Epidermal melanocyte (primary cell): ENCODE measurements around the gene TNP1.

ENCODE experiments used
- DNase-seq: peaks from one replicate; pipeline ENCODE4 v3.0.0; 2011; ENCODE audit warnings: low spot score; ENCODE audit not compliant: insufficient read length

Gene TNP1, protein sequence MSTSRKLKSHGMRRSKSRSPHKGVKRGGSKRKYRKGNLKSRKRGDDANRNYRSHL

DNA sequence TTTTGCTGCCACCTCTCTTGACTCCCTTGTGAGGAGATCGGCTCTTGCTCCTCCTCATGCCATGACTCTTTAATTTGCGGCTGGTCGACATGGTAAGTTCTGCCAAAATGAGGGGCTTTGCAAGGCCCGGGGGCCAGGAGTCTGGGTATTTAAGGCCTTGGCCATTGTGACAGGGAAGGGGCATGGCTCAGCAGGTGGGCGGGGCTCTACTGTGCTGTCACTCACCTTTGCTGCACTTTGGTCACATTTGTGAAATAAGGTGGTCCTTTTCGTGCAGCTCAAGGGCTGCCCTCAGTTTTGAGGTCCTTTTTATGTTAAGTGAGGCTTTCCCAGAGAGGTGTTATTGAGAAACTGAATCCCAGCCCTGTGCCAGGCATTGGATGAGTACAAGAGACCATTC, at the start of gene TNP1:
Gene TNP1 (minus strand): TSS at position 121 of the 400 bp plus-strand sequence. CDS start 30 bp downstream, at position 91.
- no peak for DNase-seq

DNA sequence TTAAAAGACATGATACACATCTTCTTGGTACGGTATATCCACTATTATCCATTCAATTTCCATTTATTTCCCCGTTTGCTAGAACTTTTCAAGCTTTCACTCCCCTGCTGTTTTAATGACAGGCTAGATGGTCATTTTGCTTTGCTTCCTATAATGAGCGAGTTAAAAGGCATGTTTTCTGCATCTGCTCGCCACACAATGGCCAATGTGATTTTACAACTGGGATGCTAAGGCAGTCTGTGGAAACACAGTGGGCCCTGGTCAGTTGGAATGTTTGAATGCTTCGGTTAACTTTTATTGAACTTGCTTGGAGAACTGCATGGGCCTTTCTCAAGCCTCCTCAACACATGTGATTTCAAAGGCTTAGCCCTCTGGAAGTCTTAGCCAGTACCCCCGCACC, 48.4 kb upstream of the TNP1 start:
- no peak for DNase-seq

DNA sequence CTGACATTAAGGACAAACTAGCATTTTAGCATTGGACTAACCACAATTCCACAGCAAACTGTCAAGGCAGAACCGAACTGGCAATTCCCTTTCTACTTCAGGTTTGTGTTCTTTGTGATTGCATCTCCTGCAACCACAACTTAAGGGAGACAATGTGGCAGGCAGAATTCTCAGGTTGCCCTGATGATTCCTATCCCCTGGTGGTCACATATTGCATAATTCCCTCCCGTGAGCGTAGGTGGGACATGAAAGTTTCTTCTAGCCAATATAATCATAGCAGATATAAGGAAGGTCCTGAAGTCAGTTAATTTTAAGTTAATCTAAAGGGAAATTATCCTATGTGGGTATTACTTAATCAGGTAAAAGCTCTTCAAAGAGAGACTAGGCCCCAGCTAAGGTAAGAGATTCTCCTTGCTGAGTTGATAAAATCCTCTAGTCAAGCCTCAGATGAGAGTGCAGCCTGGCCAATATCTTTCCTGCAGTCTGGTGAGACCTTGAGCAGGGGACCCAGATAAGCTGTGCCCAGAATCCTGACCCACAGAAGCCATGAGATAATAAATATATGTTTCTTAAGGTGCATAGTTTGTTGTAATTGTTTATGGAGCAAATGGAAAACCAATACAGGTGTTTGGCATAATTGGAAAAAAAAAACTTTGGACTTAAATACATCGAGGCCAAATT, 45.9 kb upstream of the TNP1 start:
- DNase-seq, result no peak

DNA sequence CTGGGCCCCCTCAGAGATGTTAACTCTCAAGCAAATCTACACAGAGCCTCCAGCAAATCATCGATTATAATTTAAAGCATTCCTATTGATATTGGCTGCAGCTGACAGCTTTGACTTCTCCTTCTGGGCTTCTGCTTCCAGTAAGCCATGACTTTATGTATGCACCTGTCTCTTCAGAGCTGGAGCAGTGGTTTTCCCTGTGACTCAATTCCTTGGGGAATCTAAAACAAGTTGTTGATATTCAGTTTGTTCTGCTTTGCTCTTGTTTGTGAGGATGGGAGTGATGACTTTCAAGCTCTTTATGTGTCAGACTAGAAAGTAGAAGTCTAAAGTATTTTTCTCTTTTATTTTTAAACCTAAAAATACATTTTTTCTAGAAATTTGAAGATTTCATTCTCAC, 45.1 kb upstream of the TNP1 start:
- no peak for DNase-seq

DNA sequence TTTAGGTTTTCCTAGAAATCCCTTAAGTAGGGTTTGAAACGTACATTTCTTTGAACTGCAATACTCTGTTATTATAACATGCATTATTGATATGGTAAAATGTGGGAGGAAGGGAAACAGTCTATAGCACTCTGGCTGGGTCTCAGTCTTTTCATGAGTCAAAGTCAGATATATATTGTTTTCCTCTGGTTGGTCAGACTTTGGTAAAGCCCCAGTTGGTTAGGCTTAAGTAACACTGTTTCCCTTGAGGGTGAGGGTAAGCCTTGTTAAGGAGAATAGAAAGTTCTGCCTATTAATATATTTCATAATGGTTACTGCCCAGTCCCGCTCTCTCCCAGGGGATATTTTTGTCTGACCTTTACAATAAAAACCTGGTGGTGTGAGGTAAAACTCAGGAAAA, 44.7 kb upstream of the TNP1 start:
- DNase-seq, result no peak

DNA sequence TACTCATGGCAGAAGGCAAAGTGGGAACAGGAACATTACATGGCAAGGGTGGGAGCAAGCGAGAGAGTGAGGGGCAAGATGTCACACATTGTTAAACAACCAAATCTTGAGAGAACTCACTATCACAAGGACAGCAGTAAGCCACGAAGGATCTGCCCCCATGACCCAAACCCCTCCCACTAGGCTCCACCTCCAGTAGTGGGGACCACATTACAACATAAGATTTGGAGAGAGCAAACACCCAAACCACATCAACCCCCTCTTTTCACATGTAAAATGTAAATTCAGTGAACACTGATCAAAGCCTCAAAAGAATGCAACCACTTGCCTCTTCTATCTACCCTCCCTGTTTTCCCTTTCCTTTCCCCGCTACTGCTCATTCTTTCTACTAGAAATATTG, 43.6 kb upstream of the TNP1 start:
- DNase-seq, result no peak

DNA sequence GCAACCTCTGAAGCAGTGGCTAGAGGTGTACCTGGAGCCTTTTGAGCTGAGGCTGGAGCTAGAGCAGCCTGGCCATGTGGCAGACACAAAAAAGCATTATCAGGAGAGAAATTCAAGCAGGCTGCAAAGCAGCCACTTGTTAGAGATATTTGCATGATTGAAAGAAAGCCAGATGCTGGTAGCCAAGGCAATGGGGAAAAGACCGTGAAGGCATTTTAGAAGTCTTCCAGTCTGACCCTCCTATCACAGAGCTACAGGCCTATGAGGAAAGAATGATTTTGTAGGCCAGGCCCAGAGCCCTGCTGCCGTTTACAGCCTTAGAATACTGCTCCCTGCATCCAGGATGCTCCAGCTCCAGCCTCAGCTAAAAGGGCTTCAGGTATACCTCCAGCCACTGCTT, 41.4 kb upstream of the TNP1 start:
- no peak for DNase-seq

DNA sequence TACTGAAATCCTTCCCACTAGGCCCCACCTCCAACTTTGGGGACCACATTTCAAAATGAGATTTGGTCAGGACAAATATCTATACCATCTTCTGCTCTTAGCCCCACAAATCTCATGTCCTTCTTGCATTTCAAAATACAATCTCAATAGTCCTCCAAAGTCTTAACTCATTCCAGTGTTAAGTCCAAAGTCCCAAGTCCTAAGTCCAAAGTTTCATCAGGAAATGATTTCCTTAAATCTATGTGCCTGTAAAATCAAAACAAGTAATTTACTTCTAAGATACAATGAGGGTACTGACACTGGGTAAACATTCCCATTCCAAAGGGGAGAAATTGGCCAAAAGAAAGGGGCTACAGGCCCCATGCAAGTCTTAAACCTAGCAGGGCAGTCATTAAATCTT, 40.5 kb upstream of the TNP1 start:
- no peak for DNase-seq

DNA sequence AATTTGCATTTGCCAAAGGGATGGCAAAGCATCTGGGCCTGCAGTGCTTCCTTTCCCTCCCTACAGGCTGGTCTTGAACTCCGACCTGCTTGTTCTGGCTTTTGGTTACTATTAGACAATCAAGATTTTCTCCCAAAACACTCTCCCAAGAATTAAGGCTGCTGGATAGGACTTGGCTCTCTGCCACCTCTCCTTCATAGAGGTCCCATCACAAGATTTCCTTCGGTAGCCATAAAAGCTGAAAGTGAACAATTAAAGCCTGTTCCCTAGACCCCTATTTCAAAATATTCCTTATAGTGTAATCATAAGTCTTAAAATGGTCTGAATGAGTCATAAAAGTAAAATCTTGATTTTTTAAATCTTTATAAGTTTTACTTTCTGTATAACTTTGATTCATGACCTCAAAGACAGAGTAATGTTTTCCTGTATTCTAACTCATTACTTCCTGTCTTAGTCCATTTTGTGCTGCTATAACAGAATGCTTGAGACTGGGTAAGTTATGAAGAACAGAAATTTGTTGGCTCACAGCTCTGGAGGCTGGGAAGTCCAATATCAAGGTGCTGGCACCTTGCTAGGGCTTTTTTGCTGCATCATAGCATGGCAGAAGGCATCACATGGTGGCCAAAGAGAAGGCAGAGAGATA, 37.8 kb upstream of the TNP1 start:
- no peak for DNase-seq

DNA sequence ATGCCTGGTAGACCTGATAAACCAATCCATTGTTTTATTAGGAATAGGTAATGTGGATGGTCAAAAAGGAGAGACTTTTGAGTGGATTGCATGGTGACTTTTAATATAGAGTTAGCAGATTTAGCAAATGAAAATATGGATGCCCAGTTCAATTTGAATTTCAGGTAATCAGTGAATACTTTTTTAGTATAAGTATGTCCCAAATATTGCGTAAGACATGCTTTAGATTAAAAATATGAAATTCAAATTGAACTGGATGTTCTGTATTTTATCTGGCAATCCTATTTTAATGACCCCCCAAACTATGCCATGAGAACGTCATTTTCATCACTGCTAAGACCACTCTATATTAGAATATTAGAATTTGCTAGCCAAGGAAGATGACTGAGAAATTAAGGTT, 30.3 kb upstream of the TNP1 start:
- no peak for DNase-seq

DNA sequence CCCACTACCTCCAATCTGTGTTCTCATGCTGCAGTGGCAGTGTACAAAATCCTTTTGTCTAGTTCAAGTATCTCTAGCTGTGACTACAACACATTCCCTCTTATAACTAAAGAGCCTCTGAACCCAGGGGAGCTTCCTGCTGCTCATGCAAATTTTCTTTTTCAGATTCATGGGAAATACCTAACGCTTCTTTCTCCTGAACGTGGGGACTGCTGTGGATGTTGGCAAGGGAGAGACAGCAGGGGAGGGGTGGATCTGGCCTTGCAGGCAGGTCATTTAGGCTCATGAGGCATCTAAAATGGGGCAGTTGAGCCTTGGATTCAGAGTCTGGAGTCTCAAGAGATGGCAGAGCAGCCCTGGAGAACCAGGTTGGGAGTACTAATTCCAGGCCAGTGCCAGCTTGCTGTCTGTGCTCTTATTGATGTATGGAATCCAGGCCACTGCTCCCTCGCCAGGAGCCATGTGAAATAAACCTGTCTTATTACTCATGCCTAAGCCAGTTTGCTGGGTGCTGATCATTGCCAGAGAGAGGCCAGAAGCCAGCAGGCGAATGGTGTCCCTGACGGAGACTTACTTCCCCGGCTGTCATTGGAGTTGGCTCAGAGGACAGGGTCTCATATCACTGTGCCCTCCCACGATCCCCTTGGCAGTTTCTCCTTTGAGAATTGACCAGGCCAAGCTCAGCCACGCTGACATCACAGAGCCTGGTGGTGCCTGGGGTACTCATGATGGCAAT, 29.2 kb upstream of the TNP1 start:
- DNase-seq, result no peak

DNA sequence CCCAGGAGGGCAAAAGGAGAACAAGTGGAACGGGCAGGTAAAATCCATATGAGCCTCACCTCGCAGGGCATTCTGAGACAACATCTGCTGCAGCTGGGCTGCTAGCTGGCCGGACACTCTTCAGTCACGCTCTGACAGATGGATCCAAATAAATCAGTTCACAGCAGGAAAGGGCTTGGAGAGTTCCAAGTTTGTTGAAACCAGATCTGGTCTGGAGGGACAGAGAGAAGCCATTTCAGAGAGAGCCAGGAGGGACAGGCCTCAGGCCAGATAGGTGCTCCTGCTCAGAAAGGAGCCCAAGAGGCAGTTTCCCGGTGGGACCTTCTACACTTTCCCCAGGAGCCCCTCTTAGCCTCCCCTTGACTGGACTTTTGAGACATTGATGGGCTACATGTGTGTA, 28.2 kb upstream of the TNP1 start:
- DNase-seq, result no peak

DNA sequence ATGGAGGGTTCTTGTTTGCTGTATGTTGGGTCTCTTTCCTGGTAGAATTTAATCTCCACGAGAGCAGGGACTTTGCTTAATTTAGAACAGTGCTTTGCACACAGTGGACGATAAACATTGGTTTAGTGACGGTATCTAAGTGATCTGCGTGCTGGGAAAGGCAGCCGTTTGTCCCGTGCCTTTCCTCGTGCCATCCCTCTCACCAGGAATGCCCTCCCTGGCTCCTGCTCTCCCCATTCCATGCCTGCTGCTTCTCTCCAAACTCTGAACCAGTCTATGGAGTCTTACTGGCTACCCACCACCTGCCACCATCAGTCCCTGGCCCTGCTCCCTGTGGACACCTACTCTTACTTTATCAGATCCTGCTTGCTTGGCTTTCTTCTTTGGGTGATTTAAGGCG, 27.3 kb upstream of the TNP1 start:
- DNase-seq, result no peak

DNA sequence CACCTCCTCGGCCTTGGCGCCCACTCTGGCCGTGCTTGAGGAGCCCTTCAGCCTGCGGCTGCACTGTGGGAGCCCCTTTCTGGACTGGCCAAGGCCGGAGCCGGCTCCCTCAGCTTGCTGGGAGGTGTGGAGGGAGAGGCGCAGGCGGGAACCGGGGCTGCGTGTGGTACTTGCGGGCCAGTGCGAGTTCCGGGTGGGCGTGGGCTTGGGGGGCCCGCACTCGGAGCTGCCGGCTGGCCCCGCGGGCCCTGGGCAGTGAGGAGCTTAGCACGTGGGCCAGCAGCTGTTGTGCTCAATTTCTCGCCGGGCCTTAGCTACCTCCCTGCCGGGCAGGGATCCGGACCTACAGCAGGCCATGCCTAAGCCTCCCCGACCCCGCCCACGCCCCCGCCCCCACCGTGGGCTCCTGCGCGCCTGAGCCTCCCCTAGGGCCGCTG, 25.3 kb upstream of the TNP1 start:
- DNase-seq, result no peak

DNA sequence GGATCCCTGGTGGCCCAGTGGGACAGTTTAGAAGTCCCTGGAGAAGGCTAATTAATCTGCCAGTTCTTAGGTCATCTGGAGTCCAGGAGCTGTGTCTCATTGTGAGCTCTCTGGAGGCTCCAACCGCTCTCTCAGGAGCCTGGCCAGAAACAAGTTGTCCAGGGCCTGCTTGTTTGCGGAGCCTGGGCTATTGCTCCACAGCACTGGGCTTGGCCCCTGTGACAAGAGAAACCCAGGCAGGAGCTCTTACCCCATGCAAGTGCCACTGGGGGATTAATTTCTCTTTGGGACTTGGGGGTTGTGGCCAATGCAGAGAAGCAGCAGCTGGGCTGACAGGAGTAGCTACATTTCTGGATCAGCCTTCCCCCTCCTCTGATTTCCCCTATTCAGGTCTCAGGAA, 24.5 kb upstream of the TNP1 start:
- no peak for DNase-seq

DNA sequence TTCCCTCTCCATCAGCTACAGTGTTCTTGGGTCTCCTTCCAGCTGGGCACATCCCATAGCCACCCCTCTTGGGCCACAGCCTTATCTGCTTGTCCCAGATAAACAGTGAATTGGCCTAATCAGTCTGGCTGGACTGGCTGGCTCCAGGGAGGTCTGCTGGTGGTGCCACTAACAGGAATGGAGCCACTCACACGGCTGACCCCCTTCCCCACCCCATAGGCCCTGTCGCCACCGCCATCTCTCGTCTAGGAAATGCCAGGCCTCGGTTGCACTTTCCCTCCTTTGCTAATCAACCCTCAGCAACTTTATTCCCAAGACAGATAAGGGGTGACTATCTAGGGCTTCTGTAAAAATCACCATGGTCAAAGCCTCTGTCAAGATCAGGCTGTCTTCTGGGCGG, 23.0 kb upstream of the TNP1 start:
- no peak for DNase-seq

DNA sequence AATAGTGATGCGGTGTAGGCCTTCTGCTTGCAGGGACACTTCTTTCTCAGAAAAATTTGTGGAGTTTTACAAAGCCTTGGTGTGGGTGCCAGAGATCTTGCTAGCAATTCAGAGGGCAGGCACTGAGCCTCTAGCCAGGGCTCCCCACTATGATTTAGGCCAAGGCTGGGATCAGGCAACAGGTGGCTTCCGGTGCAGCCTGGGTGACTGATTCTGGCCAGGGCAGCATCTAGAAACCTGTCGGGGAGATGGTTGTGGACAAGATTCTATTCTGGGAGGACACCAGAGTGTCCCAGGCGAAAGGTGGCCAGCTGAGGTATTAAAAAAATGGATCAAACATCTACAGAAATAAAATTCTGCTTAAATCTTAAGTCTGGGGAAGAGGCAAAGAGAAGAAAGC, 21.5 kb upstream of the TNP1 start:
- DNase-seq, result no peak

DNA sequence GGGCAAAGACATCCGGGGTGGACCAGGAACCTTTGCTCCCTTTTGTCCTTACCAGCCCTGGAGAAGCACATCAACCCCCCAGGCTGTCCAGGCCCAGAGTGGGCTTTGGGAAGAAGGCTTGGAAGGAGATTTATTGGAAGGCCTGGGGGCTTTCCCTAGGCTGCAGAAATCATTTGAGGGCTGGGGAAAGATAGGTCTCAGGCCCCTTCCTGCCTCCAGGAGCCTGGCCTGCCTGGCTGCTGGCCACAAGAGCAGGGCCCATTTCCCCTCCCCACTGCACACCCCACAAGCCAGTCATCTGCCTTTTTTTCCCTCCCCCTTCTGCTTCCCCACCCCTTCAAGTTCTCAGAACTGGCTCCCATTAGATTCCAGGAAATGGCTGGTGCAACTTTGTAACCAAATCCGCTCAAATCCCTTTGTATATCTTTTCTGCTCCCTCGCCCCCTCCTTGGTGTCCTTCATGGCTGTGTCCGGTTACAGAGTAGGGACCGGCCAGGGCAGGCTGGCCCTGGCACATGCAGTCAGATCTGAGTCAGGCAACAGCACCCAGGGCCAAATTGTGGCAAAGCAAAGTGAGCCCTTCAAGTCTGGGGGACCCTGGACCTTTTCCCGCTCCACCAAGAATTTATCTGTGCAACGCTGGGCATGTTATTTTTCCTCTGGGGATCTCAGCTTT, 20.8 kb upstream of the TNP1 start:
- DNase-seq, result no peak

DNA sequence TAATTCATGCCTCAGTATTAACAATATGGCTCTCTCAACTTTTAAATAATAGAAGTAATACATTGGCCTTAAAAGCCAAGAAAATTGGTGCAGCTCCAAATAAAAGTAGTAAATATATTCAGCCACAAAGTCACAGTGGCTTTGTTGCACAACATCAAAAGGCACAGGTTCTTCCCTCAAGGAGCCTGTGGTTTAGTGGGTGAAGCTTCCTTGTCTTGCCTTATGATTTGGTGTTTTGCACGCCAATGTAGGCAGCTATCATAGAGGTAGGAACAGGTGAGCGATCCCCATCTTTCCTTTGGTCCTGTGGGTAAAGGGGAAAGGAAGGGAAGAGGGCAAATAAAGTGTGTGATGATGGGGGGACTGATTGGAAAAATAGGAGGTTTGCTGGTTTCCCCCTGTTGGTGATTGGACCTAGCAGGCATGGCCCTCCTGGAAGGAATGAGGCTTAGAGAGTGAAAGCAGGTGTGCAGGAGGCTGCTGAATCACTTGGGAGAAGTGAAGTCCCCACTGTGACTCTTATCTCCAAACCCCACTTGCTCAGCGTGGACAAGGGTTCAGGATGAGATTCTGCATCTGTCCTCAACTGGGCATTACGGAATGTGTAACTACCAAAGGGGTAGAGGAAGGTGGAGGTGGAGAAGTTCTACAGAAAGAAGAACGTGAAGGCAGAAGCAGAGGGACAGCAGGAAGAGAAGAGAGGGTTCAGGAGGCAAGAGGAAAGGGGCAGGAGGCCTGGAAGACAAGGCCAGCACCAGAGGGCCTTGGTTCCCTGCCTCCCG, 20.1 kb upstream of the TNP1 start:
- DNase-seq, result no peak

DNA sequence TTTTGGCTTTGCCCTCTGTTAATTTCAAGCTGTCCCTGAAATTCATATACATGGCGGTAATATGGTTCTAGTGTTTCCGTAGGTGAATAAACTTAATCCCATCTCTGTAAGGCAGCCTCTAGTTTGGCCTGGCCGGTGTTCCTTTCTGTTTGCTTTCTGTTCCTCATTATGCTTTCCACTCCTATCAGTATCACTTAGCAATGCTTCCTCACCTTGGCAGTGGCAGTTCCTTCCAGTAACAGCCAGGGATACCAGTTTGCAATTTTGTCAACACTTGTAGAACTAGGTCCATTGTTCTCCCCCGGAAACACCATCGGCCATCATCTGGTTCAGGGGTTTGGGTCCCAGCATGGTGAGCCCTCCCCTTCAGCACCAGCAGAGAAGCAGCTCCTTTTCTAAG, 18.2 kb upstream of the TNP1 start:
- DNase-seq, result no peak

DNA sequence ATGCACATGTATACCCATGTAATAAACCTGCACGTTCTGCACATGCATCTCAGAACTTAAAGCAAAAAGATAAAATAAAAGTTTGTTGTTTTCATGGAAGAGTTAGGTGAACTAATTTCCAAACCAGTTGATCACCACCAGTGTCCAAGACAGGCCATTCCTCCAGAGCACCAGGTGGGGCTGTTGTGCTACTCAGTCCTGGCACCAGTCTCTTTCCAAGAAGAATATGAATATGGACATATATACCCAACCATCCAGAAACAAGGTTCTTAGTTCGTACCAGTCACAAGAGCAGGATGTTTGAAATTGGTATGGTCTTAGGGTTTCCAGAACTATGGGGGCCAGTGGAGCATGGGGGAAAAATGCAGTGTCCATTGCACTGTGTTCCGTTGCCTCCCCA, 17.2 kb upstream of the TNP1 start:
- DNase-seq, result no peak
